ENCODE measurements around the gene LYSMD1.

DNA sequence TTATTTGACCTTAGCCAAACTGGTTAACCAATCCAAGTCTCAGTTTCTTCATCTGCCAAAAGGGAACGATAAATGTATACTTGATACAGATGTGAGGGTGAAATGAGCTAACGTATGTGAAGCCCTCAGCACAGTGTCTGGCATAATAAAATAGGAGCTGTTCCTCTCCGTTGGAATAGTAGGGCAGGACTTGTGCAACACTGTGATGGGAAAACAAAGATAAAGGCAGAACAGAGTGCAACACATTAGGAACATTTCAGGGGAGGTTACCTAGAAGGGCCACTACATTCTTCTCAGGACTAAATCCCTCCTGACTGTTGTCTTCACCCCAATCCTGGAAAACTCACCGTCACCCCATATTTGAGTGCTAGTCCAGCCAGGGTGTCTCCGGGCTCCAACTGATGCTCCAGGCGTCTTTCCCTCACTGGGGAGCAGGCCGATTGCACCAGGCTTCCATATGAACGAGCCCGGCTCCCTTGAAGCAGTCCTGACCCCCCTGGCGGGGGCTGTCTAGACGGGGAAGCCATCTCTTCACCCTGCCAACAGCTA is 896 bp downstream of the LYSMD1 start:
- TF ChIP-seq, protein P1, sequence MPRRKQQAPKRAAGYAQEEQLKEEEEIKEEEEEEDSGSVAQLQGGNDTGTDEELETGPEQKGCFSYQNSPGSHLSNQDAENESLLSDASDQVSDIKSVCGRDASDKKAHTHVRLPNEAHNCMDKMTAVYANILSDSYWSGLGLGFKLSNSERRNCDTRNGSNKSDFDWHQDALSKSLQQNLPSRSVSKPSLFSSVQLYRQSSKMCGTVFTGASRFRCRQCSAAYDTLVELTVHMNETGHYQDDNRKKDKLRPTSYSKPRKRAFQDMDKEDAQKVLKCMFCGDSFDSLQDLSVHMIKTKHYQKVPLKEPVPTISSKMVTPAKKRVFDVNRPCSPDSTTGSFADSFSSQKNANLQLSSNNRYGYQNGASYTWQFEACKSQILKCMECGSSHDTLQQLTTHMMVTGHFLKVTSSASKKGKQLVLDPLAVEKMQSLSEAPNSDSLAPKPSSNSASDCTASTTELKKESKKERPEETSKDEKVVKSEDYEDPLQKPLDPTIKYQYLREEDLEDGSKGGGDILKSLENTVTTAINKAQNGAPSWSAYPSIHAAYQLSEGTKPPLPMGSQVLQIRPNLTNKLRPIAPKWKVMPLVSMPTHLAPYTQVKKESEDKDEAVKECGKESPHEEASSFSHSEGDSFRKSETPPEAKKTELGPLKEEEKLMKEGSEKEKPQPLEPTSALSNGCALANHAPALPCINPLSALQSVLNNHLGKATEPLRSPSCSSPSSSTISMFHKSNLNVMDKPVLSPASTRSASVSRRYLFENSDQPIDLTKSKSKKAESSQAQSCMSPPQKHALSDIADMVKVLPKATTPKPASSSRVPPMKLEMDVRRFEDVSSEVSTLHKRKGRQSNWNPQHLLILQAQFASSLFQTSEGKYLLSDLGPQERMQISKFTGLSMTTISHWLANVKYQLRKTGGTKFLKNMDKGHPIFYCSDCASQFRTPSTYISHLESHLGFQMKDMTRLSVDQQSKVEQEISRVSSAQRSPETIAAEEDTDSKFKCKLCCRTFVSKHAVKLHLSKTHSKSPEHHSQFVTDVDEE (CRISPR knock-in tag; IDR thresholded peaks at IDR 0.05), result no peak
- TF ChIP-seq PATZ1 (CRISPR knock-in tag; IDR thresholded peaks at IDR 0.05; ENCODE audit: borderline replicate concordance) (no peak), OSR1 (CRISPR knock-in tag; IDR thresholded peaks at IDR 0.05) (no peak), RARB (CRISPR knock-in tag; IDR thresholded peaks at IDR 0.05) (no peak), ZFP30 (CRISPR knock-in tag; IDR thresholded peaks at IDR 0.05) (no peak), ISL1 (CRISPR knock-in tag; IDR thresholded peaks at IDR 0.05) (no peak), SNAI2 (CRISPR knock-in tag; IDR thresholded peaks at IDR 0.05) (no peak), ZC3H10 (CRISPR knock-in tag; IDR thresholded peaks at IDR 0.05) (no peak), GLIS3 (CRISPR knock-in tag; IDR thresholded peaks at IDR 0.05) (no peak), ZNF70 (CRISPR knock-in tag; IDR thresholded peaks at IDR 0.05) (no peak)

All from SK-N-SH treated with all-trans-retinoic acid at 6 μM for 48 hours (cell line).